UCSD-AML1 (cell line): Measurements from ENCODE around the gene WWC1.

Source experiments
- DNase-seq: peaks from one replicate; lab custom pipeline; 2025; ENCODE audit not compliant: unreplicated experiment; lab: John Stamatoyannopoulos, UW

Gene WWC1

GRCh38 chr5:168291342-168291963 is at the start of gene WWC1:
Gene WWC1, plus strand, starts transcription at chr5:168291645. Its CDS starts 508 bp downstream, at chr5:168292153.
- no peak for DNase-seq

- DNase-seq, result no peak
These were observed 46.4 kb upstream of the WWC1 start for GRCh38 chr5:168244838-168245559.

- DNase-seq, result no peak
These were observed 41.5 kb upstream of the WWC1 start for GRCh38 chr5:168249923-168250322.

- no peak for DNase-seq
These were observed 40.2 kb upstream of the WWC1 start for GRCh38 chr5:168251259-168251658.

GRCh38 chr5:168254013-168254693 is 37.3 kb upstream of the WWC1 start:
- no peak for DNase-seq

GRCh38 chr5:168260353-168261226 is 30.9 kb upstream of the WWC1 start:
- DNase-seq, result no peak

GRCh38 chr5:168261227-168261571 is 30.2 kb upstream of the WWC1 start:
- DNase-seq, result no peak

- no peak for DNase-seq
These were observed 29.3 kb upstream of the WWC1 start for GRCh38 chr5:168262042-168262743.

- no peak for DNase-seq
These were observed 28.3 kb upstream of the WWC1 start for GRCh38 chr5:168263121-168263520.

GRCh38 chr5:168266016-168266415 is 25.4 kb upstream of the WWC1 start:
- no peak for DNase-seq

GRCh38 chr5:168268949-168269936 is 22.2 kb upstream of the WWC1 start:
- peak; percentile 83 for DNase-seq

- no peak for DNase-seq
These were observed 21.5 kb upstream of the WWC1 start for GRCh38 chr5:168269937-168270330.

GRCh38 chr5:168270476-168270875 is 21.0 kb upstream of the WWC1 start:
- no peak for DNase-seq

GRCh38 chr5:168273056-168273980 is 18.1 kb upstream of the WWC1 start:
- no peak for DNase-seq

GRCh38 chr5:168274406-168274805 is 17.0 kb upstream of the WWC1 start:
- DNase-seq, result no peak

GRCh38 chr5:168275940-168276339 is 15.5 kb upstream of the WWC1 start:
- no peak for DNase-seq

GRCh38 chr5:168282120-168282519 is 9.3 kb upstream of the WWC1 start:
- DNase-seq, result no peak

- DNase-seq, result no peak
These were observed 6.6 kb upstream of the WWC1 start for GRCh38 chr5:168284809-168285208.
